Effector memory CD4-positive, alpha-beta T cell (primary cell): ENCODE data around the gene ZBTB32.

ENCODE experiments used
- DNase-seq, 3 donors: peaks; one replicate each; pipeline ENCODE4 v3.0.0-alpha.2; 2020
- H3K27ac ChIP-seq: 2 replicates; pipeline ENCODE4 v1.7.0; 2013; ENCODE audit warnings: mild to moderate bottlenecking, low read length, moderate library complexity; ENCODE audit not compliant: insufficient read depth, poor library complexity, severe bottlenecking
- H3K27me3 ChIP-seq: replicated peaks from 2 replicates; pipeline ENCODE4 v1.7.0; 2013; ENCODE audit warnings: mild to moderate bottlenecking, low read length; ENCODE audit not compliant: insufficient read depth, control insufficient read depth, poor library complexity, severe bottlenecking
- H3K36me3 ChIP-seq: 2 replicates; pipeline ENCODE4 v1.7.0; 2013; ENCODE audit warnings: mild to moderate bottlenecking, low read length, moderate library complexity; ENCODE audit not compliant: control insufficient read depth, insufficient read depth
- H3K4me1 ChIP-seq: 2 replicates; pipeline ENCODE4 v1.7.0; 2013; ENCODE audit warnings: low read length, mild to moderate bottlenecking; ENCODE audit not compliant: control insufficient read depth, insufficient read depth, poor library complexity, severe bottlenecking
- H3K4me3 ChIP-seq: 2 replicates; pipeline ENCODE4 v1.7.0; 2013; ENCODE audit warnings: low read length, low read depth, mild to moderate bottlenecking; ENCODE audit not compliant: insufficient read depth, poor library complexity, severe bottlenecking
- H3K9me3 ChIP-seq: 2 replicates; pipeline ENCODE4 v1.7.0; 2013; ENCODE audit warnings: mild to moderate bottlenecking, low read length, moderate library complexity; ENCODE audit not compliant: control insufficient read depth

The ZBTB32 gene

DNA sequence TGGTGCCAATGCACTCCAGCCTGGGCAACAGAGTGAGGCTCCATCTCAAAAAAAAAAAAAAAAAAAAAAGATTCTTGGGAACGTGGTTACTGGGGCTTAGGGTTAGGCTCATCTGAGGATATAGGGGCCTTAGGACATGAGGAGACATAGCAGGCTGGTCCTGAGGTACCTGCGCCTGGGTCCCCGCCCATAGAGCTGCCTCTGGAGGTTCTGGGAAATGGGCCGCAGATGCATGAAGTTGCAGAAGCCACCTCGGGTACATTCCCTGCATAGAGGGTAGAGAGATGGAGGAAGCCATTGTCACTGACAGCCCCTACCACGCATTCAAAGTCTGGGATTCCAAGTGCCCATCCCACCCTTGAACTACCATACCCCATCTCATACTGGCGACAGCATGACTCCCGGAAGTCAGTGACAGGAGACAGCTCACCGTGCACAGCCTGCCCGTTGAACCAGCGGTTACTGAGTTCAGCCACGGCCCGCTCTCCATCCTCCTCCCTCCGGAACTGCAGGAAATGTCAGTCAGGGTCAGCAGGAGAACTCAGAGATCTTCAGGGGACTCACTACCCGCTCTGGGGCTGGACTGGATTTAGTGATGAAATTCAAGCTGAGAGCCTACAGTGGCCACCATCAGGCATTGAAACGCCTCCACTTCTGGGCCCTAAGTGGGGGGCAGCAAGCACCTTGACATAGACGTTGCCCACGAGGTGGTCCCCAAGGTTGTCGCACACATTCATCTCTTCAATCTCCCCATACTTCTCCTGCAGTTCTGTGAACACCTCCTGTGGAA is 39.5 kb downstream of the ZBTB32 start:
- no peak for DNase-seq
- Histone ChIP-seq H3K9me3 (no peaks in the 10 kb centered on the region), H3K27me3 (no peaks in the 10 kb centered on the region), H3K4me1 (peaks cover 44% of the 10 kb centered on the region), H3K36me3 (no peaks in the 10 kb centered on the region), H3K27ac (peak overlapping the region; percentile 99), H3K4me3 (peak overlapping the region; percentile 89)

DNA sequence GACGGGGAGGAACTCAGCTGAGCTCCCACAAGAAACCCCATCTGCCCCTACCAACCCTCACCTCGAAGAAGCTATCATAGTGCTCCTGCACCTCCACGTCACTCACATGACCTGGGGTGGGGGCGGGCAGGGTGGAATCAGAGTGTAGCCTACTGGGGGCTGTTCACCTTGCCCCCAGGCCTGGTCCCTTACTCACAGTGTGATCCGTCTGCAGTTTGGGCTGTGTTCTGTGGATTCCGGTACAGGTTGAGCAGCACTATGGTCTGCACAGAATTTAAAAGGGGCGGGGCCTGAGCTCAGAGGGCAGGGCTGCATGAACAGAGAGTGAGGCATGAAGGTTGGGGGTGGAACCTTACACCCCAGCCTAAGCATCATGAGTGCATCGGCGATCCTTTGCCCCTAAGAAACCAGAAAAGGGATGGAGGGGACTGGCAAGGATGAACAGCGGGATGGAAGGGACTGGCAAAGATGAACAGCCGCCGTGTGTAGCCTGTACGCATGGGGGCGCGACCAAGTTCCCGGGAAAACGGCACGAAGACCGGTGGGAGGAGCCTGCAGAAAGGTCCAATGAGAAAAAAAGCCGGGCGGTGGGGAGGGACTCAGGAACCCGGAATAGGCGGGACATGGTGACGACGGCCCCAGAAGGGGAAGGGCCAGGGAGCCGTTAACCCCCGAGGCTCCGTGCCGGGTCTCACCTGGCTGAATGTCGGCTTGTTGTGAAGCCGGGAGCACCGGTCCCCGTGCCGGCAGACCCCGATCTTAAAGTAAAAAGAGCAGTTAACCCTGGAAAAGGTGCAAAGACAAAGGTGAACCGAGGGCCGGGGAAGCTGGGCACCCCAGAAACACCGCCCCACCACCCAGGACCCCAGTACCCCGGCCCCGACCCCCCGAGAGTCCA is 40.3 kb downstream of the ZBTB32 start:
- DNase-seq, result peak; percentile 85 to 91 (median 91)
- Histone ChIP-seq H3K27ac (peak overlapping the region; percentile 99), H3K4me1 (peaks cover 44% of the 10 kb centered on the region)

DNA sequence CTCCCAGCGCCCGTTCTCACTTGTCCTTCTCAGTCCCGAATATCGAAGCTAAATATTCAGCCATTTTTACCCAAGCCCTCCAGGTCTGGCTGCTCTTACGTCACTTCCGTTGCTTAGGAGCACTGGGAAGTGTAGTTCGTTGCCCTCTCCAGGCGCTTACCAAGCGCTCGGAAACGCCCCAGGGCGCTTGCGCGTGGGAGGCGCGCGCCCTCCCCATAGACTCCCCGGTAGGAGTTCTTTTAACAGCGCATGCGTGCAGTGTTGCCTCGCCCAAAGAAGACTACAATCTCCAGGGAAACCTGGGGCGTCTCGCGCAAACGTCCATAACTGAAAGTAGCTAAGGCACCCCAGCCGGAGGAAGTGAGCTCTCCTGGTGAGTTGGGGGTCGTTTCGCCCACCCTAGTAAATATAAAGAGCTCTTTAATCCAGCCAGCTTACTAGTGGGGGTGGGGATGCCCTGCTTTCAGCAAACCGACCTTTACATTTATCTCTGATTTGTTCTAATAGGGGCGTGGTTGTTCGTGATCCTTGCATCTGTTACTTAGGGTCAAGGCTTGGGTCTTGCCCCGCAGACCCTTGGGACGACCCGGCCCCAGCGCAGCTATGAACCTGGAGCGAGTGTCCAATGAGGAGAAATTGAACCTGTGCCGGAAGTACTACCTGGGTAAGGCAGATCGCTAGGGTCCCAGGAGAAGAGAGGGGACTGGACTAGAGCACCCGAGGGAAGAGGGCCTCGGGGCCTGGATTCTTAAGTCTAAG is 41.1 kb downstream of the ZBTB32 start, which contains the start of the genes PSENEN and U2AF1L4:
PSENEN (plus strand) TSS at position 324 of the 759 bp plus-strand sequence; CDS start at position 604, 280 bp downstream.
U2AF1L4 (minus strand) TSS at position 91 of the 759 bp plus-strand sequence; CDS start at position 64, 27 bp downstream.
- H3K36me3 ChIP-seq, result no peaks in the 10 kb centered on the region
- peaks cover 38% of the 10 kb centered on the region for H3K4me1 ChIP-seq
- H3K4me3 ChIP-seq, result peak within 1 kb of the TSS; percentile 89
- H3K27ac ChIP-seq, result peak within 1 kb of the TSS; percentile 99
- H3K27me3 ChIP-seq, result no peaks in the 10 kb centered on the region
- peak; percentile 96 to 97 (median 97) for DNase-seq
- no peaks in the 10 kb centered on the region for H3K9me3 ChIP-seq

More for the DNA sequence above, 40.3 kb downstream of the ZBTB32 start:
- H3K36me3 ChIP-seq, result no peaks in the 10 kb centered on the region
- H3K9me3 ChIP-seq, result no peaks in the 10 kb centered on the region
- H3K4me3 ChIP-seq, result peak overlapping the region; percentile 89
- no peaks in the 10 kb centered on the region for H3K27me3 ChIP-seq

DNA sequence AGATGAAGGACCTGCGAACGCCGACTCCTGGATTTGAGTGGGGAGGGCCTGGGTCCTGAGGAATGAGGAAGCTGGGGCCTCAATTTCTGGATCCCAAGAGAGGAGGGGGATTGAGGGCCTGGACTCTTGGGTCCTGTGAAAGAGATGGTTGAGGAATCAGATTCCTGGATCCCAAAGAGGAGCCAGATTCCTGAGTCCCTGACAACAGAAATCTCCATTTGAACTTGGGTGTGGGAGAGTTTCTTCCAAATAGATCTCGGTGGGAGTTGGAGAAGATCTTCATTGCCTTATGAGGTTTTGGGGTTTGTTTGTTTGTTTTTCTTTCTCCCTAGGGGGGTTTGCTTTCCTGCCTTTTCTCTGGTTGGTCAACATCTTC is 41.7 kb downstream of the ZBTB32 start:
- H3K9me3 ChIP-seq, result no peaks in the 10 kb centered on the region
- no peak for DNase-seq
- no peaks in the 10 kb centered on the region for H3K27me3 ChIP-seq
- H3K4me3 ChIP-seq, result peak overlapping the region; percentile 89
- peaks cover 38% of the 10 kb centered on the region for H3K4me1 ChIP-seq
- peak overlapping the region; percentile 99 for H3K27ac ChIP-seq
- no peaks in the 10 kb centered on the region for H3K36me3 ChIP-seq

GRCh38 chr19:35746531-35746930 is 42.2 kb downstream of the ZBTB32 start:
- Histone ChIP-seq H3K4me1 (peaks cover 38% of the 10 kb centered on the region), H3K4me3 (no peak overlapping the region), H3K27ac (no peak overlapping the region), H3K9me3 (no peaks in the 10 kb centered on the region), H3K27me3 (no peaks in the 10 kb centered on the region), H3K36me3 (no peaks in the 10 kb centered on the region)
- no peak for DNase-seq

- DNase-seq, result peak; percentile 96 to 99 (median 98)
- no peaks in the 10 kb centered on the region for H3K9me3 ChIP-seq
- H3K4me3 ChIP-seq, result peak within 1 kb of the TSS; percentile 96
- H3K36me3 ChIP-seq, result peaks cover 15% of the 10 kb centered on the region
- H3K27me3 ChIP-seq, result no peaks in the 10 kb centered on the region
- H3K4me1 ChIP-seq, result peaks cover 24% of the 10 kb centered on the region
- peak within 1 kb of the TSS; percentile 81 for H3K27ac ChIP-seq
Measured at GRCh38 chr19:35748106-35749020, 44.0 kb downstream of the ZBTB32 start, which contains the start of gene LIN37. Gene LIN37, plus strand, starts transcription at chr19:35748576. Its CDS starts 149 bp downstream, at chr19:35748725.

DNA sequence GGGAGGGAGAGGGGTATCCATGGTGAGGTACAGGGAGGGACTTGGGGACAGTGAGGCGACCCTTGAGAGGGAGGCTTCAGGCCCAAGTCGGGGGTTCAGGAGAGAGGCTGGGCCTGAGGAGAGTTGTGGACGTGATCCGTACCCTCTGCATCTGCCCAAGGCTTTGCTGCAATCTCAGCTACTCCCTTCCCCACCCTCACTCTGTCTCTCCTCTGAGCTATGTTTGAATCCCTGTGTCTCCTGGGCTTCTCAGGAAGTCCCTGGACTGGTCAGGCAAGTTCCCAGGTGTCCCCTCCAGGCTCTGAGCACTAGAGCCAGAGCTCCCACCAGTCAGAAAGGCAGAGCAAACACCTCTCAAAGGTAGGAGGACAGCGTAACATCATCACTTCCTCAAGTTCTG is 45.8 kb downstream of the ZBTB32 start:
- peaks cover 15% of the 10 kb centered on the region for H3K4me1 ChIP-seq
- no peak overlapping the region for H3K4me3 ChIP-seq
- peaks cover 22% of the 10 kb centered on the region for H3K36me3 ChIP-seq
- no peak overlapping the region for H3K27ac ChIP-seq
- no peaks in the 10 kb centered on the region for H3K9me3 ChIP-seq
- no peaks in the 10 kb centered on the region for H3K27me3 ChIP-seq
- DNase-seq, result no peak

DNA sequence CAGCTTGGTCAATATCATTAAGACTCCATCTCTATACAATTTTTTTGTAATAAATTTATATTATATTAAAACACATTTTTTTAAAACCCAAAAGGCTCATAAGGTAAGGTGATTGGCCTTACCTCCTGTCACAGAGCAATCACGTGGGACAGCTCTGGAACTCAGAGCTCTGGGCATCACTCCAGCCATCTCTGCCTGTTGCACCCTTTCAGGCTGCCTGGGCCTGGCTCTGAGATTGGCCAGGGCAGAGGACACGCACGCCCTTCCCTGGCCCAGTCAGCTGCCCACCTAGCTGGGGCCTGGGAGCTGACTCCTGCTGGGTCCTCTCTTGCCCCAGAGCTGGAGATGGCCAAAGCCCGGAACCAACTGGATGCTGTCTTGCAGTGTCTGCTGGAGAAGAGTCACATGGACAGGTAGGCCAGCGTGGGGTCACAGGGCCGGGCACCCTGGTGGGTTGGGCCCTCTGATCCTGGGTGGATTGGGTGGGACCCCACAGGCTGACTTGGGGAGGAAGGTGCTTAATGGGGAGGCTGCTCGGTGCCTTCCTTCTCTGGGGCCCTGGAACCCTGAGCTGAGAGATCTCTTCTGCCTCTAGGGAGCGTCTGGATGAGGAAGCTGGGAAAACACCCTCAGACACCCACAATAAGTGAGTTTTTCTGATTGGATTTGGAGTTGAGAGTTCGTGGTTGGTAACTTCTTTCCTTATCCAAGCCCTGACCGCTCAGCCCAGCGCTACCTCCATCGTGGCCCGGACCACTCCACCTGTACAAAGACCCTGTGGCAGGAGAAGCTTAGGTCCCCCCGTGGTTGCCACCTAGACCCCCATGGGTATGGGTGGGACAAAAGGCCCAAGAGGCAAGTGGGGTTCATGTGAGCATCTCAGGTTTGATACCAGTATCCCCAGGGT is 47.7 kb downstream of the ZBTB32 start:
- H3K27ac ChIP-seq, result no peak overlapping the region
- no peak overlapping the region for H3K4me3 ChIP-seq
- H3K4me1 ChIP-seq, result peaks cover 20% of the 10 kb centered on the region
- peaks cover 22% of the 10 kb centered on the region for H3K36me3 ChIP-seq
- no peak for DNase-seq
- no peaks in the 10 kb centered on the region for H3K27me3 ChIP-seq
- H3K9me3 ChIP-seq, result no peaks in the 10 kb centered on the region
